ENCODE results near the gene EMC6.

EMC6 gene

GRCh38 chr17:3656755-3657587, 11.6 kb upstream of the EMC6 start:
- DNase-seq = no peak

- no peak for DNase-seq
Observed at GRCh38 chr17:3657588-3657869, 11.1 kb upstream of the EMC6 start.

GRCh38 chr17:3657874-3658783, 10.5 kb upstream of the EMC6 start:
- DNase-seq = no peak

GRCh38 chr17:3658784-3659449, 9.7 kb upstream of the EMC6 start:
- DNase-seq = no peak

- no peak for DNase-seq
Observed at GRCh38 chr17:3659541-3660111, 9.0 kb upstream of the EMC6 start.

- no peak for DNase-seq
Observed at GRCh38 chr17:3660311-3660891, 8.2 kb upstream of the EMC6 start.

GRCh38 chr17:3663102-3664011, 5.3 kb upstream of the EMC6 start:
- no peak for DNase-seq

- no peak for DNase-seq
Observed at GRCh38 chr17:3665834-3666233, 2.8 kb upstream of the EMC6 start.

GRCh38 chr17:3666516-3666915, 2.1 kb upstream of the EMC6 start:
- no peak for DNase-seq

- DNase-seq = no peak
Observed at GRCh38 chr17:3667366-3668278, 990 bp upstream of the EMC6 start.

GRCh38 chr17:3669085-3669347, 404 bp downstream of the EMC6 start:
- DNase-seq = no peak

GRCh38 chr17:3669548-3669947, 936 bp downstream of the EMC6 start:
- no peak for DNase-seq

- no peak for DNase-seq
Observed at GRCh38 chr17:3672571-3672970, 4.0 kb downstream of the EMC6 start.

GRCh38 chr17:3675886-3676285, 7.3 kb downstream of the EMC6 start:
- DNase-seq = no peak

- DNase-seq = no peak
Observed at GRCh38 chr17:3678095-3678820, 9.6 kb downstream of the EMC6 start.

GRCh38 chr17:3678821-3679530, 10.4 kb downstream of the EMC6 start:
- DNase-seq = no peak

- DNase-seq = no peak
Observed at GRCh38 chr17:3679531-3680126, 11.0 kb downstream of the EMC6 start.

GRCh38 chr17:3681057-3681456, 12.4 kb downstream of the EMC6 start:
- no peak for DNase-seq

- no peak for DNase-seq
Observed at GRCh38 chr17:3681565-3681964, 13.0 kb downstream of the EMC6 start.

All from CD4-positive, alpha-beta T cell treated with Interleukin-15 for 1 hour (primary cell).